Ovary (tissue), 10 donors: ENCODE measurements around the gene OR5M11. TPM values are rescaled to one million over a fixed set of nuclear protein-coding genes. Genes with fewer than 3 reads are reported as not detected.
"Not testable (repeated sequence)": the region's sequence is repeated elsewhere in the genome, so short reads cannot be mapped to it uniquely, and the experiment has no call there.

ENCODE experiments used
- DNase-seq, 5 donors: peaks; one replicate each; pipeline ENCODE4 v3.0.0-alpha.2; 2019 to 2020
- H3K27ac ChIP-seq, 2 donors: fragments of 200-600 bp; one replicate each; pipeline versions ENCODE4 v1.5.1 to v1.8.0; 2019 to 2022
- H3K27me3 ChIP-seq: fragments of 200-600 bp; one replicate; pipeline ENCODE4 v1.8.0; 2022
- H3K36me3 ChIP-seq: fragments of 200-600 bp; sonication (generic); one replicate; pipeline ENCODE4 v1.5.1; 2019
- H3K4me1 ChIP-seq: one replicate; pipeline ENCODE4 v1.8.1; 2013; ENCODE audit warnings: mild to moderate bottlenecking, moderate library complexity; ENCODE audit not compliant: insufficient read depth
- H3K4me3 ChIP-seq: fragments of 200-600 bp; sonication (generic); one replicate; pipeline ENCODE4 v1.5.1; 2017
- H3K9me3 ChIP-seq, 2 donors: fragments of 200-600 bp in 1 of 2; sonication (generic) in 1 of 2; one replicate each; pipeline versions ENCODE4 v1.5.1 to v1.8.1; 2013 to 2019; ENCODE audit warnings: mild to moderate bottlenecking in 1 of 2, moderate library complexity in 1 of 2
- CTCF ChIP-seq, 3 donors: fragments of 450-650 bp in 2 of 3; fragments of 200-600 bp in 1 of 3; IDR thresholded peaks; one replicate each; pipeline versions ENCODE4 v1.5.1 to v1.8.0; 2016 to 2022; ENCODE audit warnings: antibody characterized with exemption in 3 of 3, mild to moderate bottlenecking in 1 of 3
- EP300 ChIP-seq: sonication (generic); formaldehyde crosslinking; IDR thresholded peaks from one replicate; pipeline ENCODE4 v1.6.1; 2017; ENCODE audit warnings: antibody characterized with exemption
- POLR2A ChIP-seq: fragments of 450-650 bp; IDR thresholded peaks from one replicate; pipeline ENCODE4 v1.6.1; 2017; ENCODE audit warnings: antibody characterized with exemption, mild to moderate bottlenecking, moderate library complexity
- WGBS, 3 donors: extraction: QIAGEN DNeasy Blood & Tissue Kit in 1 of 3; methylation state at CpG; one replicate each; pipeline versions ENCODE4 v1.1.5 to v1.1.7; 2013 to 2017; 5-methylcytosine and 5-hydroxymethylcytosine counted together
- intact Hi-C, 4 donors: fragments of 100-400 bp; cut with DNase I; formaldehyde crosslinking; loops; one replicate each; pipeline versions ENCODE4 v1.11.0 to v1.15.1; 2022 to 2023
- long read RNA-seq, 3 donors: library from polyadenylated mRNA in 2 of 3; unstranded in 2 of 3; transcript quantifications; one replicate each; pipeline ENCODE4 v2.0.0 and lab custom pipeline, GENCODE V29; 2021 to 2026
- polyA plus RNA-seq, 2 donors: library from polyadenylated mRNA; stranded (reverse); fragments of 200-250 nt in 1 of 2; fragments of 350-450 nt in 1 of 2; fragmentation: Illumina TruSeq in 1 of 2; extraction: RNeasy Lipid Tissue Mini Kit (QIAGEN cat#74804) in 1 of 2; gene quantifications; one replicate each; pipeline ENCODE4 v1.2.3, GENCODE V29; 2013 to 2014
- total RNA-seq, 7 donors: library from RNA; depleted of rRNA in 2 of 7; stranded (reverse); fragments of >200 nt in 2 of 7; fragmentation: NEBNext Ultra II Directional in 3 of 7; extraction: Animal tissue kit (Norgen Biotek cat#: 25700) in 3 of 7; gene quantifications; one replicate each; pipeline versions ENCODE4 v1.1.0 to v1.2.4, GENCODE V29; 2016 to 2023
- donor health status: DM: no; HTN: no; CAD: no; lungs with moderate emphysema.
- donor health status: DM: no; HTN: no; CAD: no.
- donor health status: Bipolar disorder and iron deficiency.
- donor health status: DM: yes; HTN: yes; CAD: no.
- donor health status: DM: no; HTN: no; CAD: no.
- donor health status: DM: yes; HTN: yes; CAD: no.

The OR5M11 gene
- not detected for total RNA-seq
- not detected for polyA plus RNA-seq
- long read RNA-seq, donor 1, result 0 reads
- long read RNA-seq, donor 2, result 0 reads
- long read RNA-seq, donor 3, result 0 reads

DNA sequence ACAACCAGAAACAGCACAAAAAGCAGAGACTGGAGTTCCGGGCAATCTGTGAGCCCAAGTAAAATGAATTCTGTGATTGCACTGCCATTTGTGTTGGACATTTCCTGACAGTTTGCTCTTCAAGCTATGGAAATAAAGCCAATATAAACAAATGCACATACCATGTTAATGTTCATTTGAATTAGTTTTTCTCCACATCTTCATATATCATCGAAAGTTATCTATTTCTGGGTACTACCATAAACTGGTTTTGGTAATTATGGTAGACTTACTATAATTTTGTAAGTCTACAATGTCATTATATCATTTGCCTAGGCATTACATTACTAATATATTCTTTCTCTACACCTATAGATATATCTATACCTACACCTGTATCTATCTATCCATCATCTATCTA lies at the start of gene OR5M11:
Gene OR5M11, minus strand, starts transcription at position 101 of the 400 bp plus-strand sequence. Its CDS starts 0 bp downstream, at position 101.
- Histone ChIP-seq H3K4me3 (no peak within 1 kb of the TSS), H3K27me3 (no peaks in the 10 kb centered on the region), H3K27ac (no peak within 1 kb of the TSS), H3K4me1 (no peaks in the 10 kb centered on the region), H3K36me3 (no peaks in the 10 kb centered on the region), H3K9me3 (no peaks in the 10 kb centered on the region)
- 73 to 87% (median 84%) methylated on average over 2 of the region's 2 CpGs for WGBS, 3 donors
- TF ChIP-seq POLR2A (no peak), CTCF (IDR thresholded peaks at IDR 0.05) (no peak), EP300 (no peak)
- DNase-seq, result no peak
- intact Hi-C loops, result no loop called here

- H3K36me3 ChIP-seq, H3K4me1 ChIP-seq, H3K9me3 ChIP-seq, H3K27me3 ChIP-seq, H3K27ac ChIP-seq, intact Hi-C loops, DNase-seq, H3K4me3 ChIP-seq: not testable (repeated sequence)
- WGBS, 3 donors, result 90 to 95% (median 93%) methylated on average over 19 to 20 of the region's 20 CpGs
Observed at GRCh38 chr11:56592088-56592717, 49.1 kb upstream of the OR5M11 start.

DNA sequence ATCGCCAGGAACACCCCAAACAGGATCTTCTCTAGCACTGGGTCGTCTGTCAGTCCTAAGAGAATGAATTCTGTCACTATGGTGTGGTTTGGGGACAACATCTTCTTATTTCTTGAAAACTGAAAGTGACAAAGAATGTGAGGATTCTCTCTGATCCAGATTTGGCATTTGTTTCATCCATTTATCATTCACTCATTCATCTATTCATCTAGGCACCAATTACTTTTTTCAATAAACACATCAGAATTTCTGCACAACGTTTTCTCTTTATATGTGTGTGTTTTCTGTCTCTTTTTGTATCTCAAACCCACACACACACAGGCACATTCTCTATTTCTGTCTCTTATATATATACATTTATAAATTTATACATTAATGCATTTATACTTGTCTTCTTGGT lies 34.6 kb upstream of the OR5M11 start, which contains the start of gene OR5M10:
Gene OR5M10, minus strand, starts transcription at position 101 of the 400 bp plus-strand sequence. Its CDS starts 0 bp downstream, at position 101.
- Histone ChIP-seq H3K4me3 (no peak within 1 kb of the TSS), H3K36me3 (no peaks in the 10 kb centered on the region), H3K27me3 (no peaks in the 10 kb centered on the region), H3K27ac (no peak within 1 kb of the TSS), H3K9me3 (no peaks in the 10 kb centered on the region), H3K4me1 (no peaks in the 10 kb centered on the region)
- intact Hi-C loops, result no loop called here
- TF ChIP-seq POLR2A (no peak), CTCF (IDR thresholded peaks at IDR 0.05) (no peak), EP300 (no peak)
- no peak for DNase-seq
- 40 to 44% (median 43%) methylated on average over 3 of the region's 3 CpGs for WGBS, 3 donors

DNA sequence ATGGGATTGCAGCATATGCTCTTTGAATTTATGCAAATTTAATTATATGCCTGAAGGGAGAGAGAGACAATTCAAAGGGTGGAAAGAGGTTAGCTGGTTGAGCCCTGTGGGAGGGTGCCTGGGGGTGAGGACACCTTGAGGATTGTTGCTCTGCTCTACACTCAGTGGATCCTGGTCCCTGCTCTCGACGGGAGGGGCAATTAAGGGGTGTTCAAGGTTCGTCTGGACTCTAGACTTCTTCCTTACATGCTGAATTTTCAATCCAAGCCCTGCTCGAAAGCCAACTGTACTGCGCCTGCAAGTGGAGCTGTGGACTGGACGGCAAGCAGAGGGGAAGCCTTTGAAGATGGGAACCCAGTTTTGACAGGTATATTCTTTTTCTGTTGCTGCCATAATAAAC lies 15.5 kb upstream of the OR5M11 start:
- Histone ChIP-seq H3K4me3 (no peak overlapping the region), H3K9me3 (no peaks in the 10 kb centered on the region), H3K36me3 (no peaks in the 10 kb centered on the region), H3K4me1 (no peaks in the 10 kb centered on the region), H3K27me3 (no peaks in the 10 kb centered on the region), H3K27ac (no peak overlapping the region)
- no peak for TF ChIP-seq CTCF (IDR thresholded peaks at IDR 0.05)
- no peak for DNase-seq
- 51 to 68% (median 64%) methylated on average over 6 of the region's 6 CpGs for WGBS, 3 donors
- intact Hi-C loops, result no loop called here

- H3K36me3 ChIP-seq, intact Hi-C loops, H3K9me3 ChIP-seq, H3K27me3 ChIP-seq, H3K4me3 ChIP-seq, H3K27ac ChIP-seq, DNase-seq, H3K4me1 ChIP-seq: not testable (repeated sequence)
- 83 to 91% (median 86%) methylated on average over 13 of the region's 13 CpGs for WGBS, 3 donors
Observed at GRCh38 chr11:56554691-56555090, 11.6 kb upstream of the OR5M11 start.
